CD14-positive monocyte (primary cell): ENCODE measurements around the gene NTRK2. TPM values are rescaled to one million over a fixed set of nuclear protein-coding genes. Genes with fewer than 3 reads are reported as not detected.

Experiments used
- DNase-seq, 3 donors: peaks; one replicate each; pipeline ENCODE4 v3.0.0-alpha.2; 2011 to 2022
- H2AFZ ChIP-seq: 2 replicates; pipeline ENCODE4 v1.6.0; 2012; ENCODE audit warnings: mild to moderate bottlenecking, low read depth, low read length, inconsistent platforms; ENCODE audit not compliant: insufficient read depth, poor library complexity, severe bottlenecking
- H3K27ac ChIP-seq, 2 donors: 1 replicate in 1 of 2; 2 replicates in 1 of 2; pipeline ENCODE4 v1.5.1; 2012 to 2013; ENCODE audit warnings: low read length in 2 of 2, control low read depth in 1 of 2, inconsistent platforms in 1 of 2, low read depth in 1 of 2, mild to moderate bottlenecking in 1 of 2
- H3K27me3 ChIP-seq, 2 donors: one replicate each; pipeline versions ENCODE4 v1.6.0 to v1.6.1; 2011 to 2013; ENCODE audit warnings: low read length in 2 of 2; ENCODE audit not compliant: control insufficient read depth in 2 of 2, insufficient read depth in 2 of 2
- H3K36me3 ChIP-seq, 2 donors: replicated peaks in 1 of 2; 1 replicate in 1 of 2; 2 replicates in 1 of 2; pipeline versions ENCODE4 v1.5.1 to v1.6.1; 2012 to 2013; ENCODE audit warnings: low read length in 2 of 2, control low read depth in 1 of 2, inconsistent platforms in 1 of 2, mild to moderate bottlenecking in 1 of 2; ENCODE audit not compliant: insufficient read depth in 2 of 2, control insufficient read depth in 1 of 2
- H3K4me1 ChIP-seq, 2 donors: 1 replicate in 1 of 2; 2 replicates in 1 of 2; pipeline versions ENCODE4 v1.5.1 to v1.6.1; 2012 to 2013; ENCODE audit warnings: low read length in 2 of 2, control low read depth in 1 of 2, inconsistent platforms in 1 of 2, mild to moderate bottlenecking in 1 of 2, moderate library complexity in 1 of 2; ENCODE audit not compliant: insufficient read depth in 2 of 2, control insufficient read depth in 1 of 2
- H3K4me2 ChIP-seq: replicated peaks from 2 replicates; pipeline ENCODE3; 2012; ENCODE audit warnings: low read length, moderate library complexity, mild to moderate bottlenecking; ENCODE audit not compliant: poor library complexity, severe bottlenecking; ENCODE audit errors: extremely low read depth
- H3K4me3 ChIP-seq, 3 experiments: fragments of 200-600 bp in 1 of 3; sonication (generic) in 1 of 3; replicated peaks in 1 of 3; 1 replicate in 2 of 3; 2 replicates in 1 of 3; pipeline ENCODE4 v1.5.1; 2011 to 2013; ENCODE audit warnings: low read length in 3 of 3, mild to moderate bottlenecking in 3 of 3, control low read depth in 2 of 3, low read depth in 2 of 3, inconsistent platforms in 1 of 3, moderate library complexity in 1 of 3
- H3K79me2 ChIP-seq: 2 replicates; pipeline ENCODE4 v1.6.0; 2012; ENCODE audit warnings: mild to moderate bottlenecking, control low read depth, inconsistent platforms, low read length, moderate library complexity; ENCODE audit not compliant: insufficient read depth
- H3K9ac ChIP-seq: 2 replicates; pipeline ENCODE4 v1.6.0; 2017; ENCODE audit warnings: low read length, mild to moderate bottlenecking; ENCODE audit not compliant: insufficient read depth, poor library complexity, severe bottlenecking
- H3K9me3 ChIP-seq, 2 donors: replicated peaks in 1 of 2; 1 replicate in 1 of 2; 2 replicates in 1 of 2; pipeline versions ENCODE4 v1.5.1 to v1.6.1; 2012 to 2013; ENCODE audit warnings: low read length in 2 of 2, control low read depth in 1 of 2; ENCODE audit not compliant: control insufficient read depth in 1 of 2, insufficient read depth in 1 of 2
- H4K20me1 ChIP-seq: 2 replicates; pipeline ENCODE4 v1.6.0; 2012; ENCODE audit warnings: mild to moderate bottlenecking, low read length, control low read depth, moderate library complexity; ENCODE audit not compliant: insufficient read depth
- H3K27ac Mint-ChIP-seq, 7 donors: one replicate each; pipeline ENCODE4 v1.8.0; 2020; ENCODE audit warnings: mild to moderate bottlenecking in 7 of 7, mixed read lengths in 7 of 7, moderate library complexity in 6 of 7, inconsistent platforms in 2 of 7
- H3K27me3 Mint-ChIP-seq, 3 donors: one replicate each; pipeline ENCODE4 v1.8.0; 2021 to 2022; ENCODE audit warnings: low read depth in 3 of 3, mild to moderate bottlenecking in 3 of 3, mixed read lengths in 3 of 3, moderate library complexity in 3 of 3, inconsistent platforms in 1 of 3
- H3K36me3 Mint-ChIP-seq, 2 donors: one replicate each; pipeline ENCODE4 v1.8.0; 2020; ENCODE audit warnings: mixed read lengths in 2 of 2, inconsistent platforms in 1 of 2, mild to moderate bottlenecking in 1 of 2
- H3K4me1 Mint-ChIP-seq: one replicate; pipeline ENCODE4 v1.8.0; 2020; ENCODE audit warnings: mild to moderate bottlenecking, mixed read lengths
- H3K4me3 Mint-ChIP-seq, 2 donors: one replicate each; pipeline ENCODE4 v1.8.0; 2020; ENCODE audit warnings: mild to moderate bottlenecking in 2 of 2, mixed read lengths in 2 of 2, moderate library complexity in 1 of 2
- H3K9me3 Mint-ChIP-seq, 7 donors: one replicate each; pipeline ENCODE4 v1.8.0; 2020 to 2022; ENCODE audit warnings: mixed read lengths in 7 of 7, mild to moderate bottlenecking in 6 of 7, moderate library complexity in 6 of 7, inconsistent platforms in 2 of 7
- CTCF ChIP-seq: fragments of 200-600 bp; IDR thresholded peaks from one replicate; pipeline ENCODE4 v1.8.0; 2022; ENCODE audit warnings: antibody characterized with exemption, mild to moderate bottlenecking
- WGBS: methylation state at CpG from one replicate; pipeline ENCODE4 v1.1.5; 2013; ENCODE audit warnings: missing lambda C conversion rate; ENCODE audit not compliant: insufficient coverage; 5-methylcytosine and 5-hydroxymethylcytosine counted together
- intact Hi-C, 2 donors: fragments of 100-400 bp; cut with micrococcal nuclease; formaldehyde crosslinking; loops; one replicate each; pipeline versions ENCODE4 v1.15.0 to v1.15.1; 2023
- polyA plus RNA-seq, 3 donors: library from polyadenylated mRNA; depleted of rRNA in 1 of 3; unstranded in 2 of 3; stranded (reverse) in 1 of 3; fragments of 300-500 nt in 2 of 3; fragments of >200 nt in 1 of 3; fragmentation: Illumina TruSeq in 2 of 3; gene quantifications; 1 replicate in 2 of 3; 2 replicates in 1 of 3; pipeline ENCODE4 v1.2.3, GENCODE V29; 2012 to 2021

NTRK2 gene
- polyA plus RNA-seq, 3 donors, result not detected

GRCh38 chr9:84969084-84969483 lies 299.6 kb downstream of the NTRK2 start:
- no peaks in the 10 kb centered on the region for H3K4me1 Mint-ChIP-seq
- Histone ChIP-seq H3K79me2 (no peaks in the 10 kb centered on the region), H3K9ac (no peak overlapping the region), H3K36me3 (no peaks in the 10 kb centered on the region), H4K20me1 (no peaks in the 10 kb centered on the region), H3K27ac (no peak overlapping the region), H3K27me3 (no peaks in the 10 kb centered on the region), H3K4me3 (no peak overlapping the region), H3K4me1 (no peaks in the 10 kb centered on the region), H2AFZ (no peak overlapping the region), H3K4me2 (no peak overlapping the region), H3K9me3 (no peaks in the 10 kb centered on the region)
- no peak overlapping the region for H3K27ac Mint-ChIP-seq
- peaks cover 0 to 3% (median 1%) of the 10 kb centered on the region in 3 donors for H3K27me3 Mint-ChIP-seq
- DNase-seq, result no peak
- intact Hi-C loops, result no loop called here
- H3K9me3 Mint-ChIP-seq, result peaks cover 0 to 3% (median 0%) of the 10 kb centered on the region in 7 donors
- H3K36me3 Mint-ChIP-seq, result no peaks in the 10 kb centered on the region
- H3K4me3 Mint-ChIP-seq, result no peak overlapping the region
- TF ChIP-seq CTCF, result no peak
- WGBS, result 83% methylated on average over 3 of the region's 4 CpGs

GRCh38 chr9:84969736-84970135 lies 300.2 kb downstream of the NTRK2 start:
- no peaks in the 10 kb centered on the region for H3K36me3 Mint-ChIP-seq
- no peaks in the 10 kb centered on the region for H3K79me2 ChIP-seq
- H3K27me3 ChIP-seq, result no peaks in the 10 kb centered on the region
- H2AFZ ChIP-seq, result no peak overlapping the region
- intact Hi-C loops, result no loop called here
- no peaks in the 10 kb centered on the region for H4K20me1 ChIP-seq
- H3K4me1 Mint-ChIP-seq, result no peaks in the 10 kb centered on the region
- no peaks in the 10 kb centered on the region for H3K4me1 ChIP-seq
- no peak overlapping the region for H3K4me2 ChIP-seq
- H3K27ac Mint-ChIP-seq, result no peak overlapping the region
- H3K27me3 Mint-ChIP-seq, result peaks cover 0 to 3% (median 1%) of the 10 kb centered on the region in 3 donors
- no peak for TF ChIP-seq CTCF
- DNase-seq, result no peak
- no peak overlapping the region for H3K4me3 Mint-ChIP-seq
- H3K9me3 Mint-ChIP-seq, result peaks cover 0 to 3% (median 0%) of the 10 kb centered on the region in 7 donors
- H3K27ac ChIP-seq, result no peak overlapping the region
- no peak overlapping the region for H3K9ac ChIP-seq
- H3K9me3 ChIP-seq, result no peaks in the 10 kb centered on the region
- no peaks in the 10 kb centered on the region for H3K36me3 ChIP-seq
- WGBS, result no CpG with 5 or more reads among the region's 2 CpGs
- no peak overlapping the region for H3K4me3 ChIP-seq
